Cerebellar nuclear complex (tissue), 1 donor: ENCODE results near the gene LIF.
"Not testable (repeated sequence)": the region's sequence is repeated elsewhere in the genome, so short reads cannot be mapped to it uniquely, and the experiment has no call there.

Experiments
- DNase-seq, 2 experiments: peaks; one replicate each; lab custom pipeline; 2025; lab: John Stamatoyannopoulos, UW

Gene LIF

GRCh38 chr22:30241576-30242371 is 4.8 kb downstream of the LIF start:
- no peak for DNase-seq

GRCh38 chr22:30240541-30241417 is 5.8 kb downstream of the LIF start:
- no peak for DNase-seq

- no peak for DNase-seq
Measured at GRCh38 chr22:30239488-30240405, 6.8 kb downstream of the LIF start.

- no peak for DNase-seq
Measured at GRCh38 chr22:30238661-30239487, 7.7 kb downstream of the LIF start.

GRCh38 chr22:30238136-30238535 is 8.4 kb downstream of the LIF start:
- DNase-seq = no peak

- DNase-seq = no peak
Measured at GRCh38 chr22:30236875-30237274, 9.7 kb downstream of the LIF start.

GRCh38 chr22:30235687-30236170 is 10.8 kb downstream of the LIF start:
- DNase-seq = peak in 1 of 2 experiments; percentile 19

- DNase-seq = no peak
Measured at GRCh38 chr22:30234786-30235470, 11.6 kb downstream of the LIF start.

GRCh38 chr22:30234325-30234724 is 12.2 kb downstream of the LIF start:
- not testable (repeated sequence) for DNase-seq

GRCh38 chr22:30233582-30233981 is 13.0 kb downstream of the LIF start:
- no peak for DNase-seq

- no peak for DNase-seq
Measured at GRCh38 chr22:30232716-30233218, 13.8 kb downstream of the LIF start.

- no peak for DNase-seq
Measured at GRCh38 chr22:30230787-30231461, 15.6 kb downstream of the LIF start.

- no peak for DNase-seq
Measured at GRCh38 chr22:30230330-30230729, 16.2 kb downstream of the LIF start.

- no peak for DNase-seq
Measured at GRCh38 chr22:30228509-30229359, 17.8 kb downstream of the LIF start.

GRCh38 chr22:30227438-30228228 is 18.9 kb downstream of the LIF start:
- DNase-seq = no peak

- no peak for DNase-seq
Measured at GRCh38 chr22:30226192-30226832, 20.2 kb downstream of the LIF start.

GRCh38 chr22:30225220-30225927 is 21.2 kb downstream of the LIF start:
- no peak for DNase-seq
